Peyer's patch (tissue), 4 donors: ENCODE results near the gene TREML1. TPM values are rescaled to one million over a fixed set of nuclear protein-coding genes. Genes with fewer than 3 reads are reported as not detected.

Experiments used
- DNase-seq, 3 donors: peaks; one replicate each; pipeline ENCODE4 v3.0.0-alpha.2; 2017 to 2019
- H3K27ac ChIP-seq, 4 donors: fragments of 200-600 bp; sonication (generic); one replicate each; pipeline ENCODE4 v1.5.1; 2016 to 2019
- H3K27me3 ChIP-seq, 2 donors: fragments of 200-600 bp; sonication (generic); one replicate each; pipeline ENCODE4 v1.5.1; 2019
- H3K36me3 ChIP-seq, 3 donors: fragments of 200-600 bp; sonication (generic); one replicate each; pipeline ENCODE4 v1.5.1; 2016 to 2019
- H3K4me1 ChIP-seq, 4 donors: fragments of 200-600 bp; sonication (generic); one replicate each; pipeline ENCODE4 v1.5.1; 2016 to 2019
- H3K4me3 ChIP-seq, 4 donors: fragments of 200-600 bp; sonication (generic); 1 replicate in 3 of 4; 2 replicates in 1 of 4; pipeline ENCODE4 v1.5.1; 2016 to 2019; ENCODE audit warnings: mild to moderate bottlenecking in 1 of 4
- H3K9me3 ChIP-seq, 4 donors: fragments of 200-600 bp; sonication (generic); one replicate each; pipeline ENCODE4 v1.5.1; 2016 to 2019; ENCODE audit warnings: mild to moderate bottlenecking in 1 of 4
- POLR2A ChIP-seq, 2 donors: fragments of 450-650 bp; IDR thresholded peaks; one replicate each; pipeline ENCODE4 v1.5.1; 2017; ENCODE audit warnings: antibody characterized with exemption in 2 of 2, mild to moderate bottlenecking in 2 of 2, moderate library complexity in 2 of 2
- total RNA-seq, 4 donors: library from RNA; depleted of rRNA; stranded (reverse); fragments of >200 nt; gene quantifications; one replicate each; pipeline ENCODE4 v1.1.0, GENCODE V29; 2016
- TF ChIP-seq, protein P1 (sequence below), 6 experiments: fragments of 450-650 bp in 4 of 6; fragments of 200-600 bp in 2 of 6; sonication (generic) in 1 of 6; IDR thresholded peaks; one replicate each; pipeline ENCODE4 v1.5.1; 2017 to 2019; ENCODE audit warnings: antibody characterized with exemption in 6 of 6, mild to moderate bottlenecking in 3 of 6, moderate library complexity in 1 of 6

The TREML1 gene
- total RNA-seq, 4 donors from 2014 or later = not detected

- H3K27ac ChIP-seq = peak overlapping the region in 3 of 4 donors; percentile 6 to 75 (median 62)
- no peaks in the 10 kb centered on the region for H3K27me3 ChIP-seq
- no peaks in the 10 kb centered on the region for H3K9me3 ChIP-seq
- H3K36me3 ChIP-seq = no peaks in the 10 kb centered on the region
- DNase-seq = peak in 1 of 3 donors; percentile 29
- no peak overlapping the region for H3K4me3 ChIP-seq
- H3K4me1 ChIP-seq = peaks cover 0 to 15% (median 5%) of the 10 kb centered on the region in 4 donors
- TF ChIP-seq, protein P1, sequence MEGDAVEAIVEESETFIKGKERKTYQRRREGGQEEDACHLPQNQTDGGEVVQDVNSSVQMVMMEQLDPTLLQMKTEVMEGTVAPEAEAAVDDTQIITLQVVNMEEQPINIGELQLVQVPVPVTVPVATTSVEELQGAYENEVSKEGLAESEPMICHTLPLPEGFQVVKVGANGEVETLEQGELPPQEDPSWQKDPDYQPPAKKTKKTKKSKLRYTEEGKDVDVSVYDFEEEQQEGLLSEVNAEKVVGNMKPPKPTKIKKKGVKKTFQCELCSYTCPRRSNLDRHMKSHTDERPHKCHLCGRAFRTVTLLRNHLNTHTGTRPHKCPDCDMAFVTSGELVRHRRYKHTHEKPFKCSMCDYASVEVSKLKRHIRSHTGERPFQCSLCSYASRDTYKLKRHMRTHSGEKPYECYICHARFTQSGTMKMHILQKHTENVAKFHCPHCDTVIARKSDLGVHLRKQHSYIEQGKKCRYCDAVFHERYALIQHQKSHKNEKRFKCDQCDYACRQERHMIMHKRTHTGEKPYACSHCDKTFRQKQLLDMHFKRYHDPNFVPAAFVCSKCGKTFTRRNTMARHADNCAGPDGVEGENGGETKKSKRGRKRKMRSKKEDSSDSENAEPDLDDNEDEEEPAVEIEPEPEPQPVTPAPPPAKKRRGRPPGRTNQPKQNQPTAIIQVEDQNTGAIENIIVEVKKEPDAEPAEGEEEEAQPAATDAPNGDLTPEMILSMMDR (IDR thresholded peaks at IDR 0.05) = no peak
- no peak for TF ChIP-seq POLR2A (IDR thresholded peaks at IDR 0.05)
Measured at GRCh38 chr6:41199552-41200246, 45.6 kb upstream of the TREML1 start.

- no peak for DNase-seq
- peaks cover 0 to 15% (median 5%) of the 10 kb centered on the region in 4 donors for H3K4me1 ChIP-seq
- TF ChIP-seq, protein P1 (IDR thresholded peaks at IDR 0.05) = no peak
- no peak for TF ChIP-seq POLR2A (IDR thresholded peaks at IDR 0.05)
- no peaks in the 10 kb centered on the region for H3K9me3 ChIP-seq
- no peaks in the 10 kb centered on the region for H3K36me3 ChIP-seq
- H3K27ac ChIP-seq = no peak overlapping the region
- no peak overlapping the region for H3K4me3 ChIP-seq
- no peaks in the 10 kb centered on the region for H3K27me3 ChIP-seq
Measured at GRCh38 chr6:41197234-41197633, 43.1 kb upstream of the TREML1 start.

DNA sequence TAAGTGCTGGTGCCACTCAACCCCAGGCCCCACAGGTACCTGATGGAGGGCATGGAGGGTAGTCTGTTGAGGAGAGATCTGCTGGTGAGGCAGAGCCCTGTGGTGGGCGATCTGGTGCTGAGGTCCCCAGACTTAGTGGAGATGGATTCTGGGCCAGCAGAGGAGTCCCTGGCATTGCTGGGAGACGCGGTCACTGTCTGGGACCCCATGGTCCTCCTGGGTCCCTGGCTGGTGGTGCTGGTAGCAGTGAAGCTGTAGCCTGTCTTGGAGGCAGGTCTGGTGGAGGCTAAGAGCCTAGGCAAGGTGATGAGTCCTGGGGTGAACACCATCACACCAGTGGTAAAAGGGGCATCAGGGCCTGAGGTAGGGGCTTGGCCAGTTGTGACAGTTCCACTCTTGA lies 40.2 kb upstream of the TREML1 start:
- H3K27ac ChIP-seq = no peak overlapping the region
- TF ChIP-seq, protein P1 (IDR thresholded peaks at IDR 0.05) = no peak
- TF ChIP-seq POLR2A (IDR thresholded peaks at IDR 0.05) = no peak
- peaks cover 0 to 5% (median 0%) of the 10 kb centered on the region in 4 donors for H3K9me3 ChIP-seq
- no peaks in the 10 kb centered on the region for H3K36me3 ChIP-seq
- no peak for DNase-seq
- H3K4me1 ChIP-seq = no peaks in the 10 kb centered on the region
- H3K4me3 ChIP-seq = no peak overlapping the region
- no peaks in the 10 kb centered on the region for H3K27me3 ChIP-seq

DNA sequence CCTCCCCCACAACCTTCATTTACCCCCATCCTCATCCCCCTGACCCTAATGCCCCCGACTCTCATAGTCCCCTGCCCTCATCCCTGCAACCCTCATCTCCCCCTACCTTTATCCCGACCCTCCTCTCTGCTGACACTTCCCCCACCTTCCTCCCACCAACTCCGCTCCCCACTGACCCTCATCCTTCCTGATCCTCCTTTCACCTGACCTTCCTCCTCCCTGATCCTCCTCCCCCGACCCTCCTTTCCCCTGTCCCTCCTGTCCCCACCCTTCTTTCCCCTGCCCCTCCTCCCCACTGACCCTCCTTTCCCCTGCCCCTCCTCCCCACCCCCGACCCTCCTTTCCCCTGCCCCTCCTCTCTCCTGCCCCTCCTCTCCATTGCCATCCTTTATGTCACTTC lies 39.7 kb upstream of the TREML1 start:
- Histone ChIP-seq H3K9me3 (peaks cover 0 to 5% (median 0%) of the 10 kb centered on the region in 4 donors), H3K36me3 (no peaks in the 10 kb centered on the region), H3K27me3 (no peaks in the 10 kb centered on the region), H3K27ac (no peak overlapping the region), H3K4me3 (no peak overlapping the region), H3K4me1 (no peaks in the 10 kb centered on the region)
- TF ChIP-seq, protein P1 (IDR thresholded peaks at IDR 0.05) = no peak
- no peak for TF ChIP-seq POLR2A (IDR thresholded peaks at IDR 0.05)
- no peak for DNase-seq

DNA sequence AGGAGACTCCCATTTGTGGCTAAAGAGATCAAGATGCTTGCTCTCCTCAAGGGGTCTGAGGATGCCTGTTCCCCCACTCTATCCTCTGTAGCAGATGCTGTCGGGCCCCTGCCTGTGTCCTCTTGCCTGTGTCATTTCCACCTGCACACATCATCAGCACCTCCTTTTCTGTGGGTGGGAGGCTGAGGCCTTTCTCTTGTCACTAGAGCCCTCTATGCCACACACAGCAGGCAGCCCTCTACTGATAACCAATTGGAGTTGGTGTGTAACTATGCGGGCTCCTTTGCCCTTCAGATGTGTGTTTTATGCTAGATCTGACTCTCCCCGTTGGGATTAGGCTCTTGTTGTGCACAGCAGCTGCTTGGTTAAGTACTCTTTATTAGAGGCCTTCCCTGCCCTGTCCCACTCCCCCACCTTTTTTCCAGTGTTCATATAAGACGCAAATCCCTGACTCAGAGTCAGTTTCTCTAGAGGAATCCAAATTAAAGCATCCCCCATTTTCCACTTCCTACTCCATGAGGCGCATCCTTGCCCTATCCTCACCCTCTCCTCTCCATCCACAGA lies 39.1 kb upstream of the TREML1 start:
- Histone ChIP-seq H3K4me3 (no peak overlapping the region), H3K27me3 (no peaks in the 10 kb centered on the region), H3K36me3 (no peaks in the 10 kb centered on the region), H3K27ac (no peak overlapping the region), H3K9me3 (peaks cover 0 to 5% (median 0%) of the 10 kb centered on the region in 4 donors), H3K4me1 (no peaks in the 10 kb centered on the region)
- no peak for TF ChIP-seq POLR2A (IDR thresholded peaks at IDR 0.05)
- TF ChIP-seq, protein P1 (IDR thresholded peaks at IDR 0.05) = no peak
- DNase-seq = no peak
